ENCODE measurements around the gene FNDC3B. TPM values are rescaled to one million over a fixed set of nuclear protein-coding genes. Genes with fewer than 3 reads are reported as not detected.
"Not testable (repeated sequence)": the region's sequence is repeated elsewhere in the genome, so short reads cannot be mapped to it uniquely, and the experiment has no call there.

The FNDC3B gene
- total and polyA plus RNA-seq, 2 donors (not counting 3 experiments of a cell fraction or from before 2014, with no cell fraction given) = 91.6 to 295 TPM

DNA sequence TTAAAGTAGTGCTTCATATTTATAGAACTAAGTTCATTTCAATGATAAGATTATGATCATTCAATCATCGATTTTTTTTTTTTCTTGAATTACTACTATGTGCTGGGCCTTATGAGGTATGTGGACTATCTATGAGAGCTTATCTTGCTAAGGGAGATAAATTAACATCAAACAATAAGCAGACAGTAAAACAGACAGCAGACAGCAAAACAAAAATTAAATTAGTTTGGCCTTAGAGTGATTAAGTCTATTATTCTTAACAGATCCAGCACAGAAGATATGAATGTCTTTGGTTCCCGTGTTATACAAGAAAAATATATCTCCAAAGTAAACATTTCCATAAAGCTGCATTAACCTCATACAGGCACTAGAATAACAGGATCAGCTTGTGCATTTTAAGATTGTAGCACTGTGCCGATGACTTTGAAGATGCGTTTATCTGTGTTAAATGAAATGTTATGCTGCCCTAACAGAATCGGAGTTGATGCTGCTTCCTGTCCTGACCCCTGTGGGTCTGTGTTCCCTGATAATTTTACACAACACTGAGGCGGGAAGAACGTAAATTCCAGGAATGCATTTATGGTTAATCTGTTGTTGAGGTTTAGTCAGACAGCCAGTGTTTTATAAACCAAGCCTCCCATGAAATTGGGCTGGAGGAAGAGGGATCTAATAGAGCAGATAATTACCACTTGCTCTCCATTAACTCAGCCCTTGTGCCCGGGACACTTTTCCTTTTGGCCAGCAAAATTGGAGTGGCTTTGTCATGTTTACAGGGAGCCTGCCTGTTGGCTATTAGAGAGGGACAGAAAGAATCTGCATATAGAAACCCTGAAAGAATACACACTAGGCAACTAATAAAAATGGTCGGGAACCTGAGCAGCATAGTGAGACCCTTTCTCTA, 328.1 kb downstream of the FNDC3B start:
- intact Hi-C loops (cut with micrococcal nuclease) = no loop called here
- TF ChIP-seq, protein P1, sequence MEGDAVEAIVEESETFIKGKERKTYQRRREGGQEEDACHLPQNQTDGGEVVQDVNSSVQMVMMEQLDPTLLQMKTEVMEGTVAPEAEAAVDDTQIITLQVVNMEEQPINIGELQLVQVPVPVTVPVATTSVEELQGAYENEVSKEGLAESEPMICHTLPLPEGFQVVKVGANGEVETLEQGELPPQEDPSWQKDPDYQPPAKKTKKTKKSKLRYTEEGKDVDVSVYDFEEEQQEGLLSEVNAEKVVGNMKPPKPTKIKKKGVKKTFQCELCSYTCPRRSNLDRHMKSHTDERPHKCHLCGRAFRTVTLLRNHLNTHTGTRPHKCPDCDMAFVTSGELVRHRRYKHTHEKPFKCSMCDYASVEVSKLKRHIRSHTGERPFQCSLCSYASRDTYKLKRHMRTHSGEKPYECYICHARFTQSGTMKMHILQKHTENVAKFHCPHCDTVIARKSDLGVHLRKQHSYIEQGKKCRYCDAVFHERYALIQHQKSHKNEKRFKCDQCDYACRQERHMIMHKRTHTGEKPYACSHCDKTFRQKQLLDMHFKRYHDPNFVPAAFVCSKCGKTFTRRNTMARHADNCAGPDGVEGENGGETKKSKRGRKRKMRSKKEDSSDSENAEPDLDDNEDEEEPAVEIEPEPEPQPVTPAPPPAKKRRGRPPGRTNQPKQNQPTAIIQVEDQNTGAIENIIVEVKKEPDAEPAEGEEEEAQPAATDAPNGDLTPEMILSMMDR (IDR thresholded peaks at IDR 0.05; ENCODE audit: extremely low read depth in 1 of 2, insufficient read depth in 1 of 2, low read depth in 1 of 2, low read length in 2 of 2) = no peak
- TF ChIP-seq GATA2 (IDR thresholded peaks at IDR 0.05; ENCODE audit: insufficient read depth, insufficient read length, low read depth, low read length) = no peak
- no peak overlapping the region for H3K27ac ChIP-seq (ENCODE audit: insufficient read depth, low read depth, low read length)
- no peaks in the 10 kb centered on the region for H3K9me1 ChIP-seq (replicated peaks; ENCODE audit: control insufficient read depth, extremely low read depth, insufficient read depth, low read length)
- BruUV-seq (replicated peaks) = no TSS peak
- no peak overlapping the region for H3K4me3 ChIP-seq (replicated peaks in 1 of 3; ENCODE audit: insufficient read depth in 1 of 3, low read depth in 1 of 3, low read length in 3 of 3)
- DNase-seq (ENCODE audit: low read depth, low spot score) = peak; percentile 69
- peaks cover 26 to 40% of the 10 kb centered on the region in 2 experiments for H3K36me3 ChIP-seq (ENCODE audit: control insufficient read depth in 2 of 2, extremely low read depth in 1 of 2, insufficient read depth in 2 of 2, low read length in 2 of 2)
- FAIRE-seq = no peak
- H3K9me3 ChIP-seq (replicated peaks; ENCODE audit: control insufficient read depth, insufficient read depth, low read length) = no peaks in the 10 kb centered on the region
- ChIA-PET POLR2A (no interaction called here), CTCF (interaction anchor here (0.6 to 2.3 kb wide), 4 partner anchors 35 to 306 kb away, joined by 3 to 8 read pairs (median 3); no protein-coding TSS in a partner anchor)
- no peaks in the 10 kb centered on the region for H3K27me3 ChIP-seq (ENCODE audit: control insufficient read depth in 2 of 2, insufficient read depth in 2 of 2, low read length in 2 of 2)
- no peak overlapping the region for H3K9ac ChIP-seq (replicated peaks; ENCODE audit: extremely low read depth, insufficient read depth, low read length)
- no peak overlapping the region for H3K4me2 ChIP-seq (ENCODE audit: insufficient read depth, low read length)
- no peak overlapping the region for H2AFZ ChIP-seq (ENCODE audit: low read depth, low read length)
- H3K4me1 ChIP-seq (ENCODE audit: control insufficient read depth, extremely low read depth, insufficient read depth, low read length) = no peaks in the 10 kb centered on the region
- dilution Hi-C loops (cut with MboI; ENCODE audit: extremely low pct_ligation_motif_present, low sequenced_read_pairs) = no loop called here
- no peaks in the 10 kb centered on the region for H4K20me1 ChIP-seq (replicated peaks; ENCODE audit: control insufficient read depth, extremely low read depth, insufficient read depth, low read length)
- no peaks in the 10 kb centered on the region for H3K79me2 ChIP-seq (ENCODE audit: control insufficient read depth, insufficient read depth, low read length)

DNA sequence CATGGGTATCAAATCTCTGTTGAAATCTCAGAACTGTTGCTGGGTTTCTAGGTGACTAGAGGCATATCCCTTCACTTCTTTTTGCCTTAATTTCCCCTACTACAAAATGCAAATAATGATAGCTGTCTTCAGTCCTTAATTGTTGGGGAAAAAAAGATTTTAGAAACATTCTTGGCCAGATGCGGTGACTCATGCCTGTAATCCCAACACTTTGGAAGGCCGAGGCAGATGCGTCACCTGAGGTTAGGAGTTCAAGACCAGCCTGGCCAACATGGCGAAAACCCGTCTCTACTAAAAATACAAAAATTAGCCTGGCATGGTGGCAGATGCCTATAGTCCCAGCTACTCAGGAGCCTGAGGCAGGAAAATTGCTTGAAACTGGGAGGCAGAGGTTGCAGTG, 329.2 kb downstream of the FNDC3B start:
- H3K27me3 ChIP-seq (ENCODE audit: control insufficient read depth in 2 of 2, insufficient read depth in 2 of 2, low read length in 2 of 2); FAIRE-seq; H3K27ac ChIP-seq (ENCODE audit: insufficient read depth, low read depth, low read length); H3K9me3 ChIP-seq (replicated peaks; ENCODE audit: control insufficient read depth, insufficient read depth, low read length); H3K9me1 ChIP-seq (replicated peaks; ENCODE audit: control insufficient read depth, extremely low read depth, insufficient read depth, low read length); H3K79me2 ChIP-seq (ENCODE audit: control insufficient read depth, insufficient read depth, low read length); H3K9ac ChIP-seq (replicated peaks; ENCODE audit: extremely low read depth, insufficient read depth, low read length); H3K4me2 ChIP-seq (ENCODE audit: insufficient read depth, low read length); dilution Hi-C loops (cut with MboI; ENCODE audit: extremely low pct_ligation_motif_present, low sequenced_read_pairs); DNase-seq (ENCODE audit: low read depth, low spot score); H2AFZ ChIP-seq (ENCODE audit: low read depth, low read length); H3K4me1 ChIP-seq (ENCODE audit: control insufficient read depth, extremely low read depth, insufficient read depth, low read length); H3K4me3 ChIP-seq (replicated peaks in 1 of 3; ENCODE audit: insufficient read depth in 1 of 3, low read depth in 1 of 3, low read length in 3 of 3); H4K20me1 ChIP-seq (replicated peaks; ENCODE audit: control insufficient read depth, extremely low read depth, insufficient read depth, low read length); intact Hi-C loops (cut with micrococcal nuclease); BruUV-seq (replicated peaks); POLR2A ChIA-PET: not testable (repeated sequence)
- CTCF ChIA-PET = interaction anchor here (0.8 to 2.3 kb wide), 2 partner anchors 36 to 305 kb away, joined by 3 to 8 read pairs; no protein-coding TSS in a partner anchor
- H3K36me3 ChIP-seq (ENCODE audit: control insufficient read depth in 2 of 2, extremely low read depth in 1 of 2, insufficient read depth in 2 of 2, low read length in 2 of 2) = peaks cover 23 to 32% of the 10 kb centered on the region in 2 experiments
